Muscle of back (tissue), 11 donors: ENCODE data around the gene GRIP2. TPM values are rescaled to one million over a fixed set of nuclear protein-coding genes. Genes with fewer than 3 reads are reported as not detected.
"Not testable (repeated sequence)": the region's sequence is repeated elsewhere in the genome, so short reads cannot be mapped to it uniquely, and the experiment has no call there.

Experiments used
- DNase-seq, 3 donors: peaks; one replicate each; pipeline versions ENCODE4 v3.0.0 to v3.0.0-alpha.2; 2013
- polyA plus RNA-seq, 10 donors: library from polyadenylated mRNA; unstranded; fragments of 120-200 nt; gene quantifications; one replicate each; pipeline ENCODE4 v1.2.1, GENCODE V29; 2013; ENCODE audit not compliant: insufficient read length in 10 of 10

Gene GRIP2
- polyA plus RNA-seq, 10 donors, result 9.5 to 33.7 (median 24.6) TPM

DNA sequence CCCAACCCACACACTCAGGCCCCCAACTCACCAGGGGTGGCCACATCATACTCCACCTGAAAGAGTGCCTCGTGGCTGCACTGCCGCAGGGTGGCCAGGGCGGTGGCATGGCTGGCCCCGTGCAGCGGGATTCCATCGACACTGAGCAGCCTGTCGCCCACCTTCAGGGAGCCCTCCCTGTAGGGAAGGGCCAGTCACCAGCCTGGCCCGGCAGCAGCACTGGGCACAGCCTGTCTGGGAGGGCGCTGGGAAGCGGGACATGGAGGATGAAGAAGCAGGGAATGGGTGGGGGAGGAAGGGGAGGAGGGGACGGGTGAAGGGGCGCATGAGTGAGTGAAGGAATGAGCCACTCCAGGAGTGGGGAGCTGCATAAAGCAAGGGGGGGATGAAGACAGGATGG, 18.5 kb downstream of the GRIP2 start:
- DNase-seq, result no peak

DNA sequence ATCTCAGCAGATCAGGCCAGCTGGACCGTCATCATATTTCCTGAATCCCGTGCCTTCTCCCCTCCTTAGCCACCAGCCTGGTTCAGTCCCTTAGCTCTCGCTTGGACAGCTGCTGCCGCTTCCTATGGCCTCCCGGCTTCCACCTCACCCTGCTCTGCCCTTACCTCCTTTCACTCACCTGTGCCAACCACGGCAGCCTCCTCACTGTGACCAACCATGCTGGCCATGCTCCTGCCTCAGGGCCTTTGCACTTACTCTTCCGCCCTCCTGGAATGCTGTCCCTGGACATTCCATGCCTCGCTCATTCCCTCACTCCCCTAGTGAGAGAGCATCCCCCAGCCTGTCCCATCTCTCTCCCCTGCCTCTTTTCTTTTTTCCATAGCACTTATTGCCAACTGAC, 19.2 kb downstream of the GRIP2 start:
- DNase-seq, result no peak

DNA sequence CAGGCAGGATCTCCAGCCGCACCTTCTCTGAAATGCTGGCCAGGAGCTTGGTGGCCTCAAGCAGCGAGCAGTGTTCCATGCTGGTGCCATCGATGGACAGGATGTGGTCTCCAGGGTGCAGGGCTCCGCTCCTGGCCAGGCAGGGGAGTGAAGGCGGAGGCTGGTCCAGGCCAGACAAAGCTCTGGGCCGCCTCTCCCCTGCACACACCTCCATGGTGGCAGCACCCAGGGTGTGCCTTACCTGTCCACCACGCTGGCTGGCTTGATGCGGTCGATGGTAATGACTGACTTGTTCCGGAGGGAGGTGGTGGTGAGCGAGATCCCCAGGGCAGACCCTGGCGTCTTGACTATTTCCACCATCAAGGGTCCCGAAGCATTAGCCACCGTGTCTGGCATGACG, 20.0 kb downstream of the GRIP2 start:
- DNase-seq, result no peak

DNA sequence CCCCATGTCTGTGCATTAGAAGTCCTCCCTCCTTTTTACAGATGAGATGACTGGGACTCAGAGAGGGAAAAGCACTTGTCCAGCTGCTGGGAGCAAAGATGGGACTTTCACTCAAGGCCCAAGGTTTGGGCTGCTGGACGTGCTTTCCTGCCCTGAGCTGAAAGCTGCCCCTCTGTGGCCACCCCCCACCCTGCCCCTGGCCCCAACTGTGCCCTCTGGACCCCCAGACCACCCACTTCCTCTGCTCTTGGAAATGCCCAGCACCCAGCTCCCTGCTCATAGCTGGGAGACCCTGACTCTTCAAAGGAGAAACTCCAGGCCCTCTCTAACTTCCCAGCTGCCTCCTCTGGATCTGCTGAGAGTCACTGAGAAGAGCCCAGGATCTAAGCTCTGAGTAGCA, 20.7 kb downstream of the GRIP2 start:
- no peak for DNase-seq

DNA sequence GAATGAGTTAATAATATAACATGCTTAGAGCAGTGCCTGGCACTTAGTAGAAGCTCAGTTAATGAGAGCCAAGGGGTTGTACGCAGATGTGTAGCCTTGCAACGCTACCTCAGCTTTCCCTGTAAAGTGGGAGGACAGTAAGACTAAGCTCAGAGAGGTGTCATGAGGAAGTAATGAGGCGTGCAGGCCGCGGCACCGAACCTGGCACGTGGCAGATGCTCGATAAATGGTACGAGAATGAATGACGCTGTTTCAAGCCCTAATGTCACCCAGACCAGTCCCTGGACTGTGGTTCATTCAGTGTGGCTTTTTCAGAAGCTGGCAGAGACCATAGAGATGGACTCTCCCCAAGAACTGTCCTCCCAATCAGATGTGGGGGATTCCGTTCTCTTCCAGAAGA, 21.2 kb downstream of the GRIP2 start:
- no peak for DNase-seq

GRCh38 chr3:14518432-14518802, 21.7 kb downstream of the GRIP2 start:
- DNase-seq, result no peak

DNA sequence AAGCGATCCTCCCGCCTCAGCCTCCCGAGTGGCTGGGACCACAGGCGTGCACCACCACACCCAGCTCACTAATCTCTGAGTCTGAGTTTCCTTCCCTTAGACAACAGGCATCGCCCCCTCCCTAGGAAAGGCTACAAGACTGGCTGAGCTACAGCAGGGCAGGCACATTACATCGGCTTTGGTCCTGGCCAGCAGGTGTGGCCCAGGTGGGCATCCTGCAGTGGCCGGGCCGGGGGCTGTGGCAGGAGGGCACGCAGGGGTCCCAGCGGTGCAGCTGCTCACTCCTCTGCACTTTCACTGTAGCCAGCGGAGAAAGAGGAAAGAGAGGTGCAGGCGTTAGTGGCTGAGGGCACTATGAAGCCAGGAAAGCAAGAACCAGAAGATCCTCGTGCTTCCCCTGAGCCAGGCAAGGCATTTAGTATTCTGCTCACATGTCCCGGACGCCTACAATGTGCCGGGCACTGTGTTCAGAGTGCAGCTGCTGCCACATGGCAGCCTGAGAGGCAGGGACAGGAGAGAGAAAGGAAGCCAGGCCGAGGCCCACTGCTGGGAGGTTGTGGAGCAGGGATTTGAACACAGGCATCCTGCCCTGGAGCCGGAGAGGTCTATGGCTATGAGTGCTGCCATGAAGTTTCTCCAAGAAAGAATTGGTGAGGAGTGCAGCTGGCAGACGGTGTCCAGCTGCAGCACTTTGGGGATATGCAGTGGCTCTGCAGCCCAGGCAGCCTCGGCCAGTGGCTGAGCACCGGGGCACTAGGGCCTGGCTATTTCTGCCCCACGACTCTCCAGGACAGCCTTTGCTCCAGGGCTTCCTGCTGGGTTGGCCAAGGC, 22.3 kb downstream of the GRIP2 start:
- no peak for DNase-seq

DNA sequence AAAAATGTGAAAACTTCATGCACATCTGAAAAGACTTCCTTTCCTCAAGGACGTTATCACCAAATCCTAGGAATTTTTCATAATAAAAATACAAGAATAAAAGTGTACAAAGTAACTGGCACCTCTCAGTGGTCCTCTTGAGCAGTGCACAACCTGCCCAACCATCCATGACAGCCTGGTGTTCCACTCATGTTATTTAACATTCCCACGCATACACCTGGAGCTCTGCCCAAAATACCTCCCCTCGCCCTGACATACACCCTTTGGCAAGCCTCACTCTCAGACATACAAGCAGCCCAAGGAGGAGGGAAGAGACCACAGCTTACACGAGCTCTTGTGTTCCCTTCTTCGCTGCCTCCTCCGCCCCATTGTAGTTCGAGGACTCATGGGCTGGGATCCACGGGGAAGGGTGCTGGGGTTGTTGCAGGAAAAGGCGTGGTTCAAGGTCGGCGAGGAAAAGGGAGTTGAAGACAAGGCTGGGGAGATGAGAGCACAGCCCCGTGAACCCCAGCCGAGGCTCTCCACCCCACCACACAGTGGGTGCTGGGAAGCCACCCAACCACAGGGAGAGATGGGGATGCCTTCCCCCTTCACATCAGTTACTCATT, 23.3 kb downstream of the GRIP2 start:
- no peak for DNase-seq

DNA sequence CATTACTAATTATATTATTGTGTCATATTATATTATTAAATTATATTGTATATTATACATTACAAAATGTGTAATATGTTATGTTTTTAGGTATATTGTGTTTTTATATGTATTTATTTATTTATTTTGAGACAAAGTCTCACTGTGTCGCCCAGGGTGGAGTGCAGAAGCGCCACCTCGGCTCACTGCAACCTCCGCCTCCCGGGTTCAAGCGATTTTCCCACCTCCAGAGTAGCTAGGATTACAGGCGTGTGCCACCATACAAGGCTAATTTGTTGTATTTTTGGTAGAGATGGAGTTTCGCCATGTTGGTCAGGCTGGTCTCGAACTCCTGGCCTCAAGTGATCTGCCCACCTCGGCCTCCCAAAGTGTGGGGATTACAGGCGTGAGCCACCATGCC, 24.6 kb downstream of the GRIP2 start:
- DNase-seq, result not testable (repeated sequence)

GRCh38 chr3:14514323-14514720, 25.8 kb downstream of the GRIP2 start:
- DNase-seq, result no peak

DNA sequence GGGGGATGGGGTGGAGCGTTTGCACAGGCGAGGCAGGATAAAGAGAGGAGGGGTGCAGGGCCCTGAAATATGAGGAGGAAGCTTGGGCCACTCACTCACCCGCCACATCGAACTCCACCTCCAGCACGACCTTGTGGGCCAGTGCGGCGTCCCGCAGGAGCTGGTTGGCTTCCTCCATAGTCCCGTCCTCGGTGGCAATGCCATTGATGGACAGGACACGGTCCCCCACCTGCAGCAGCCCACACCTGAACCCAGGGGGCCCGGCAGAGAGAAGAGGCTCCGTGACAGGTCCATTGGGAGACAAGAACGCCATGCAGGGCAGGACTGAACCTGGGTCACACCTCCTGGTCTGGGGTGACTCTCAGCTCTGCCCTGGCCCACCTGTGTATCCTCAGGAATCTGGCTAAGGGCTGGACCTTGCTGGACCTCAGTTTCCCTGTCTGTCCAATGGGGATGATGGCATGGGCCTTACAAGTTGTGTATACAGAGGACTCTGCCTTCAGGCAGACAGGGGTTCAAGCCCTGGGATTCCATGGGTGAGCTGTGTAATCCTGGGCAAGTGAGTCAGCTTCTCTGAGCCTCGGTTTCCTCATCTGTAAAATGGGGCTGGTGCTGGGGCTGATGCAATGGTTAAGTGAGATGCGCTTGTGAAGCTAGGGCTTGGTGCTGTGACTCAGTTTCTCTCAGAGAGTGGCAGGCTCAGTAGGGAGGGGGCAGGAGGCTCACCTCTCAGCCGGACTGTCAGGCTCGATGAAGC, 26.4 kb downstream of the GRIP2 start:
- DNase-seq, result no peak

DNA sequence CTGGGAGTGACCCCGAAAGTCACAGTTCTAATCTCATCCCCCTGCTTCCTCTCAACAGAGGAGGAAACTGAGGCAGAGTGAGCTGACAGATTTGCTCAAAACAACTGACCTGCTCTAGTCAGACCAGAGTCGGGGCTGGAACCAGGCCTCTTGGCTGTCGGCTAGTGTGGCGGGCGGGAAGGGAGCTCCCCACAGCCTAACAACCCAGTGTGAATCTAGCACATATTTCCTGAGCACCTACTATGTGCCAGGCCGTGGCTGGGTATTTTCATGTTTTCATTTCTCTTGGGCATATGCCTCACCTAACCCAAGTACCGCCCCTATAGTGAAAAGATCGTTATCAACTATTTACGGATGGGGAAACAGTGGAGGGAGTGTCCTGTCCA, 27.2 kb downstream of the GRIP2 start:
- DNase-seq, result no peak

DNA sequence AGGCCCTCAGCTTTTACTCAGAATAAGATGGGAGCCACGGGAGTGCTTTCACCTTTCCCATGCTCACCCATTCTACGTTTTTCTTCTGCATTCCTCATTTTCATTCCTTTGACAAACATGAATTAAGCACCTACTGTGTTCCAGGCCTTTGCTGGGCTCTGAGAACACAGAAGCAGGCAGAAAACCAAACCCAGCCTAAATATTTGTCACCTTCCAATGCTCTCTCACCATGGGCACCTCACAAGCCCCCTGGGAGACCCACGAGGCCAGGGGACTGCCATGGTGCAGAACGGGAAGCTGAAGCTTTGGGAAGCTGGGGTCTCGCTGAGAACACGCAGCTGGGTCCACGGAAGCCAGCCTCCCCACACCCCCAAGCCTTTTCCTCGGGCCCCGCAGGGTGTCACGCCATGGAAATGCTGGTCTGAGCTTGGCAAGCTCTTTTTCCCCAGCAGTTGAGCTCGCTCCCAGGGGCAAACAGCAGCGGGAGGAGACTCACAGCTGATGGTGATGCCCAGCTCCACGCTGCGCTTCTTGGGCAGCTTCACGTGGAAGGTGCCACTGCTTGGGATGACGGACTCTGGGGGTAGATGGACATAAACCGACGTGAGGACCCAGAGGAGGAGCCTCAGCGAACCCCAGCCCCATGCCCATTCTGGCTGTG, 27.7 kb downstream of the GRIP2 start:
- DNase-seq, result no peak

GRCh38 chr3:14511623-14512280, 28.4 kb downstream of the GRIP2 start:
- no peak for DNase-seq

- DNase-seq, result no peak
These were observed 29.1 kb downstream of the GRIP2 start for GRCh38 chr3:14510838-14511622.

- DNase-seq, result no peak
These were observed 30.4 kb downstream of the GRIP2 start for GRCh38 chr3:14509796-14510100.

GRCh38 chr3:14508966-14509795, 31.0 kb downstream of the GRIP2 start:
- peak; percentile 38 to 66 (median 57) for DNase-seq

DNA sequence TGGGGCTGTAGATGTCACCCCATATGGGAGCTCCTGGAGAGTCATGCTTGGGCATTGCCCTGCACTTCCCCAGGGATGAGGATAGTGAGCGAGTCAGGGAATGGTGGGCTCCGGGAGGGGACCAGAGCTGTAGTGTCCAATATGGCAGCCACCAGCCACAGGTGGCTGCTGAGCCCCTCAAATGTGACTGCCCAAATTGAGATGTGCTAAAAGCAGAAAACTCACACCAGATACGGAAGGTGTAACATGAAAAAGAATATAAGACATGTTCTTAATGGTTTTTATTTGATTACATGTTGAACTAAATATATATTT, 31.7 kb downstream of the GRIP2 start:
- no peak for DNase-seq

DNA sequence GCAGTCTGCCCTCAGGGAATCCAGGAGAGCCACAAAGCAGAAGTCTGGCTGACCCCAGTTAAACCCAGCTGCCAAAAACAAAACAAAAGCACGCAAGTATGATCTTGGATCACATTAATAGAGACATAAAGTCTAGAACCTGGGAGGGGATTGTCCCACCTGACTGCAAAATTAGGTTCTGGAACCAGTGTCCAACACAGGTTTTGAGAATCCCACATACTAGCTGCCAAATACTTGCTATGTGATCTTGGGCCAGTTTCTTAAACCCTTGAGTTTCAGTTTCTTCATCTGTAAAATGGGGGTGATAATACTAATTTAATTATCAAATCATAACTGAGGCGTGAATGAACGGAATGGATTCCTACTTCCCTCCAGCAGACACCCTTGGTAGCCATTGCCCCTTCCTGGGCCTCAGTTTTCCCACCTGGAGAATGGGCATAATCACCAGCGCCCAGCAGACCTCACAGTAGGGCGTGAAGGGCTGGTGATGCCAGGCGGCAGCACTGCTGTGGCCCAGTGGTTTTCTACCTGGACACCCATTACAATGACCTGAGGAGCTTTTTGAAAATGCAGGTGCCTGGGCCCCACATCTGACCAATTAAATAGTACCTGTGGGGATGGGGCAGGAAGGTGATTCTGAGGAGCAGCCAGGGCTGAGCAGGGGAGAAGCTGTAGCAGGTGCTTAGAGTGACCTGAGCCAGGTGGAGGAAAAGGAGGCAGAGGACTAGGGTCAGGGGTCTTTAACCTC, 32.2 kb downstream of the GRIP2 start:
- DNase-seq, result no peak

- no peak for DNase-seq
These were observed 32.8 kb downstream of the GRIP2 start for GRCh38 chr3:14507305-14507741.
